ENCODE measurements around the gene ALKBH8.
"Not testable (repeated sequence)": the region's sequence is repeated elsewhere in the genome, so short reads cannot be mapped to it uniquely, and the experiment has no call there.

ALKBH8 gene

GRCh38 chr11:107581147-107581546, 15.6 kb upstream of the ALKBH8 start:
- no peak for DNase-seq (ENCODE audit: low read depth, low spot score)
- no peak for TF ChIP-seq CTCF (IDR thresholded peaks at IDR 0.05; ENCODE audit: insufficient read depth, low read length, missing control alignments)
- no peak overlapping the region for H3K4me3 ChIP-seq (ENCODE audit: low read depth, low read length)
- POLR2A ChIA-PET, result no interaction called here
- CTCF ChIA-PET, result interaction anchor here (1.2 kb wide), 1 partner anchor 108 kb away, joined by 3 read pairs; no protein-coding TSS in a partner anchor

GRCh38 chr11:107579169-107579568, 13.6 kb upstream of the ALKBH8 start:
- CTCF ChIA-PET, result interaction anchor here (1.1 to 25.5 kb wide), 3 partner anchors 30 to 192 kb away, joined by 3 to 485 read pairs (median 3); no protein-coding TSS in a partner anchor
- H3K4me3 ChIP-seq (ENCODE audit: low read depth, low read length); DNase-seq (ENCODE audit: low read depth, low spot score); POLR2A ChIA-PET: not testable (repeated sequence)

GRCh38 chr11:107577346-107577711, 11.8 kb upstream of the ALKBH8 start:
- TF ChIP-seq CTCF (IDR thresholded peaks at IDR 0.05; ENCODE audit: insufficient read depth, low read length, missing control alignments), result no peak
- no peak overlapping the region for H3K4me3 ChIP-seq (ENCODE audit: low read depth, low read length)
- POLR2A ChIA-PET, result no interaction called here
- no peak for DNase-seq (ENCODE audit: low read depth, low spot score)
- CTCF ChIA-PET, result interaction anchor here (0.8 to 25.5 kb wide), 17 partner anchors 8 to 321 kb away, joined by 3 to 485 read pairs (median 5); partner anchors contain the start of genes ALKBH8 and ELMOD1

GRCh38 chr11:107576497-107577345, 11.2 kb upstream of the ALKBH8 start:
- CTCF ChIA-PET, result interaction anchor here (0.6 to 25.5 kb wide), 28 partner anchors 8 to 322 kb away, joined by 3 to 485 read pairs (median 4); partner anchors contain the start of genes ALKBH8 and ELMOD1
- not testable (repeated sequence) for DNase-seq (ENCODE audit: low read depth, low spot score)

GRCh38 chr11:107573438-107573837, 7.9 kb upstream of the ALKBH8 start:
- ChIA-PET POLR2A (no interaction called here), CTCF (interaction anchor here (1.0 to 25.5 kb wide), 5 partner anchors 8 to 197 kb away, joined by 3 to 485 read pairs (median 70); partner anchors contain the start of gene ALKBH8)
- no peak overlapping the region for H3K4me3 ChIP-seq (ENCODE audit: low read depth, low read length)
- DNase-seq (ENCODE audit: low read depth, low spot score), result no peak
- no peak for TF ChIP-seq CTCF (IDR thresholded peaks at IDR 0.05; ENCODE audit: insufficient read depth, low read length, missing control alignments)

More at GRCh38 chr11:107576497-107577345, 11.2 kb upstream of the ALKBH8 start:
- POLR2A ChIA-PET; H3K4me3 ChIP-seq (ENCODE audit: low read depth, low read length): not testable (repeated sequence)
- peak; percentile 63 for TF ChIP-seq CTCF (IDR thresholded peaks at IDR 0.05; ENCODE audit: insufficient read depth, low read length, missing control alignments)

GRCh38 chr11:107570015-107570414, 4.5 kb upstream of the ALKBH8 start:
- ChIA-PET CTCF (interaction anchor here (25.5 kb wide), 1 partner anchor 116 kb away, joined by 485 read pairs; no protein-coding TSS in a partner anchor), POLR2A (no interaction called here)
- no peak for DNase-seq (ENCODE audit: low read depth, low spot score)
- TF ChIP-seq CTCF (IDR thresholded peaks at IDR 0.05; ENCODE audit: insufficient read depth, low read length, missing control alignments), result no peak
- H3K4me3 ChIP-seq (ENCODE audit: low read depth, low read length), result no peak overlapping the region

All from AG04449 (cell line).